HEK293 (cell line): ENCODE measurements around the gene ZNF883.

ENCODE experiments used
- BCL11B ChIP-seq: fragments of 450-650 bp; formaldehyde crosslinking; IDR thresholded peaks from 2 replicates; pipeline ENCODE4 v1.5.1; 2016; ENCODE audit warnings: low read depth, missing biosample characterization, missing genetic modification characterization
- CTCF ChIP-seq: fragments of 450-650 bp; formaldehyde crosslinking; IDR thresholded peaks from 2 replicates; pipeline ENCODE4 v1.5.1; 2016; ENCODE audit warnings: missing biosample characterization, missing genetic modification characterization
- ELK4 ChIP-seq: IDR thresholded peaks from 2 replicates; pipeline ENCODE4 v1.6.1; 2011; ENCODE audit warnings: mild to moderate bottlenecking, low read depth, low read length, borderline replicate concordance
- REST ChIP-seq: fragments of 450-650 bp; formaldehyde crosslinking; IDR thresholded peaks from 2 replicates; pipeline ENCODE4 v1.5.1; 2016; ENCODE audit warnings: missing biosample characterization, missing genetic modification characterization
- TCF7L2 ChIP-seq: IDR thresholded peaks from 2 replicates; pipeline ENCODE4 v1.6.1; 2011; ENCODE audit warnings: low read depth, mild to moderate bottlenecking, inconsistent platforms, low read length, moderate library complexity, borderline replicate concordance
- YY1 ChIP-seq: fragments of 450-650 bp; formaldehyde crosslinking; IDR thresholded peaks from 2 replicates; pipeline ENCODE4 v1.5.1; 2018; ENCODE audit warnings: missing biosample characterization, missing genetic modification characterization
- ZBTB1 ChIP-seq: fragments of 450-650 bp; formaldehyde crosslinking; IDR thresholded peaks from 2 replicates; pipeline ENCODE4 v1.5.1; 2016; ENCODE audit warnings: missing biosample characterization, missing genetic modification characterization
- ZIC2 ChIP-seq: fragments of 450-650 bp; formaldehyde crosslinking; IDR thresholded peaks from 2 replicates; pipeline ENCODE4 v1.5.1; 2016; ENCODE audit warnings: missing biosample characterization, missing genetic modification characterization
- ZNF302 ChIP-seq: fragments of 450-650 bp; formaldehyde crosslinking; IDR thresholded peaks from 2 replicates; pipeline ENCODE4 v1.5.1; 2016; ENCODE audit warnings: missing biosample characterization, missing genetic modification characterization, low read depth
- ZNF624 ChIP-seq: fragments of 450-650 bp; formaldehyde crosslinking; IDR thresholded peaks from 2 replicates; pipeline ENCODE4 v1.5.1; 2017; ENCODE audit warnings: missing biosample characterization, missing genetic modification characterization

GRCh38 chr9:112921549-112921948 lies 90.4 kb downstream of the ZNF883 start:
- TF ChIP-seq TCF7L2 = no peak
- no peak for TF ChIP-seq REST (tag by site-specific recombination)
- no peak for TF ChIP-seq ZIC2
- TF ChIP-seq YY1 (tag by site-specific recombination) = no peak
- no peak for TF ChIP-seq CTCF
- no peak for TF ChIP-seq ZBTB1 (tag by site-specific recombination)
- no peak for TF ChIP-seq BCL11B (tag by site-specific recombination)
- TF ChIP-seq ZNF302 (tag by site-specific recombination) = no peak
- TF ChIP-seq ZNF624 = no peak
- TF ChIP-seq ELK4 = no peak
